GM21381 (cell line): ENCODE measurements around the gene ANO2.

Source experiments
- ATAC-seq: cut with Tn5 transposase; IDR thresholded peaks from one replicate; pipeline ENCODE4 v1.9.1; 2021; ENCODE audit warnings: mild to moderate bottlenecking, moderate library complexity; ENCODE audit not compliant: unreplicated experiment

ANO2 gene

GRCh38 chr12:5921027-5921909 lies 23.8 kb downstream of the ANO2 start:
- ATAC-seq = no peak

DNA sequence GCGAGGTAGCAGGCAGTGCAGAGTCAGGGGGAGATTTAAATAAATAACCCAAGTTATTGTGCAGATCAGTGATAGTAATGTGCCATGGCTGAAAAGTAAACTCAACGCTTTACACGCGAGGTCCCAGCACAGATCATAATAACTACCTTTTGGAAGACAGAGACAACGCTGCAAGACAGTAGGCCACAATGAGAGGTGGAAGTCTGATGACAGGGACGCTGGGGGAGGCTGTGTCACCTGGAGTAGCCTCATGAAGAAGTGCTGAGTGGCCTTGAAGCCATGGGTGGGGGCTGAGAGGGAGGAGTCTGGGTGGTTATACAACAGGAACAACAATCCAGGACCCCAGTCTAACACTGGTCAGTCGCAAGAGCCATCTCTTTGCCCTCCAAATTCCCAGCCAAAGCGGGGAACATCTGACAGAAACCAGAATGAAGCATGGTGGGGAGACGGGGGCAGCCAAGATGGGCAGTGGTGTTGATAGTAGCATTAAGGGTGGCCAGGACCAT lies 28.2 kb downstream of the ANO2 start:
- no peak for ATAC-seq

DNA sequence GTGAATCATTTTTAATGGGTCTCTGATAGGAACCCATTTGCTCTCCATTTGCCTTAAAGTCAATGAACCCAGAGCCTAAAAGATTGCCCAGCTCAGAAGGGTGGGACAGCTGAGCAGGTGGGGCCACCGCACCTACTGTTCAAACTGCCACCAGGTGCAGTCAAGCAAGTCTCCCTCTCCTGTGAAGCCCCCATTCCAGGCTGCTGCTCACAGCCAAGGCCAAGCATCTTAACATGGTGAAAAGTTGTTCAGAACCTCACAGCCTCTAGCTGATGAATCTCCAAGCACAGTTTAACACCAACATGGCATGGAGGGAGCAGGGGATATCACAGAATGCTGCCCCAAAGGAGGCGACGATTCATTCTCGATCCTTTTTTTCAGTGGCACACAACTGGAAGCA lies 29.5 kb downstream of the ANO2 start:
- ATAC-seq = no peak

- ATAC-seq = no peak
These were observed 30.5 kb downstream of the ANO2 start for GRCh38 chr12:5914387-5915149.

- no peak for ATAC-seq
These were observed 31.7 kb downstream of the ANO2 start for GRCh38 chr12:5913387-5913786.

GRCh38 chr12:5912437-5913334 lies 32.4 kb downstream of the ANO2 start:
- ATAC-seq = no peak

- ATAC-seq = no peak
These were observed 33.0 kb downstream of the ANO2 start for GRCh38 chr12:5912011-5912410.

GRCh38 chr12:5910790-5911548 lies 34.1 kb downstream of the ANO2 start:
- ATAC-seq = no peak

- no peak for ATAC-seq
These were observed 35.5 kb downstream of the ANO2 start for GRCh38 chr12:5909560-5909959.

- ATAC-seq = no peak
These were observed 36.8 kb downstream of the ANO2 start for GRCh38 chr12:5908251-5908650.

DNA sequence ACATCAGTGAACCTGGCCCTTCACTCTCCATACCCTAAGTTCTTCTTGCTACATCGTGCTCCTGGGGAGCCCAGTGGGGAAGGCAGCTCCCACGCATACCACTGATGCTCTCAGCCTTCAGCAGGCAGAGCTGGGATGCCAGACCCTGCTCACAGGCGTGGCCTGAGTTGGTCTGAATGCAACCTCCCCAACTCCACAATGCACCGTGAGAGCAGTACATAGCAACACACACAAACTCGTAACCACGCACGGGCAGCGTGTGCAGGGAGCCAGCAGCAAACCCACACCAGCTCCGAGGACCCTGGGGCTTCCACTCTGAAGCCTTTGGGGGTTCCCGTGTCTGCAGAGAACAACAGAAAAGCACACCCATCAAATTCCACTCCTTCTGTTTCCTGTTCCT lies 37.3 kb downstream of the ANO2 start:
- ATAC-seq = no peak

DNA sequence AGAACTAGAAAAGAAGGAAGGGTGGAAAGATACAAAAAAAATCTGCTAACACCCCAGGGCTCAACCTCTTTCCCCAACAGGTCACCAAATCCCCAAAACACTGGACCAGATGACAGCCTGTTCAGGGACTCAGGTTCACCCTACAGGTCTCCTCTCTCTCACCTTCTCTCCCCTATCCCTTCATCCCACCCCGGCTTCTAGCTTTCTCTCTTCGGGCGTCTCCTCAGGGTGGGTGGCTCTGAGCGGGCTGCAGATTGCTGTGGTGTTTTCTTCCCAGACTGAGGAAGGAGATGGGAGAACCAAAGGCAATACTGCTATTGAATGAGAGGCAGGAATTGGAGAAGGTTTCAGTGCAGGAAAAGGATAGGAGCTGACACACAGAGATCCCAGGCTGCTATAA lies 39.3 kb downstream of the ANO2 start:
- ATAC-seq = no peak

- no peak for ATAC-seq
These were observed 40.1 kb downstream of the ANO2 start for GRCh38 chr12:5904969-5905368.

DNA sequence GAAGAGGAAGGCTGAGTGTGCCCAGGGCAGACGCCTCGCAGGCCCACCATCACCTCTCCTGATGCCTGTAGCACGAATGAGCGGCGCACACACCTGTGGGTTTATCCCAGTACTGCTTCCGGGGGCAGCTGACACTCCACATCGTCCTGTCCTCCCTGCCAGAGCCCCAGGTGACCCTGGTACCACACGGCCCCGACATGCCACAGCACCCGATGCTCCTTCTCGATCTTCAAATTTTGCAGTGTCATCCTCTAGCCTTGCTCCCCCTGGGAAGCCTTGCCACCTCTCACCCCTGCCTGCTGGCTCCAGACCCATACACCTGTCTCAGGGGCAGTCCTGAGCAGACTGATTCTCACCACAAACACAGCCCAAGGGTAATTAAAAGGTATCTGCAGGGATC lies 40.6 kb downstream of the ANO2 start:
- ATAC-seq = no peak

DNA sequence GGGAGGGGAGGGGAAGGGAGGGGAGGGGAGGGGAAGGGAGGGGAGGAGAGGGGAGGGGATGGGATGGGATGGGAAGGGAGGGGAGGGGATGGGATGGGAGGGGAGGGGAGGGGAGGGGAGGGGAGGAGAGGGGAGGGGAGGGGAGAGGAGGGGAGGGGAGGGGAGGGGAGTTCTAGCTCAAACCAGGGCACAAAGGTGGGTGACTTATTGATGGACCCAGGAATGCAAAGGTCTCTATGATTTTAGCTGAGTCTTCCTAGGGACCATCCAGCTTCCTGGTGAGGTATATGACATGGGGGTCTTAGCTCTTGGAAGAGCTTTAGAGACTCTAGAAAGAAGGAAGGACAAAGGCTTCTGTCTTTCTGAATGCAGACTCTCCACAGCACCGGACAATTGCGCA lies 42.3 kb downstream of the ANO2 start:
- ATAC-seq = no peak

DNA sequence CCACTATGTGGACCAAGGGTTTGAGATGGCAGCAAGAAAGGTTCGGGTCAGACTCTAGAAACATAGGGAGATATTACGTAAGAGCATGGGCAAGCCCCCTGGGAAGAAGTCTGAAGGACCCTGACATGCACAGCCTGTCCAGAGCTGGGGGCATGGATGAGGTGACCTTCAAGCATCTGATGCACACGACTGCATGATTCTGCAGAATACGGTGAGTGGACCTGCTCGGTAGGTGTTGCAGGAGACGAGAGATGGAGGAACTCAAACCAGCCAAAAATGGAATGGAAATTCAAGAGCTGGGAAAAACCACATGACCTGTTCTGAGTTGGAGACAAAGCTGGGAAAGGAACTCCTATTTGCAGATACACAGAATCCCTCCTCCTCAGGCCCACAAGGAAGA lies 43.6 kb downstream of the ANO2 start:
- ATAC-seq = no peak

GRCh38 chr12:5900533-5901205 lies 44.4 kb downstream of the ANO2 start:
- no peak for ATAC-seq

GRCh38 chr12:5900076-5900475 lies 45.0 kb downstream of the ANO2 start:
- ATAC-seq = no peak

GRCh38 chr12:5899675-5900074 lies 45.4 kb downstream of the ANO2 start:
- ATAC-seq = no peak

DNA sequence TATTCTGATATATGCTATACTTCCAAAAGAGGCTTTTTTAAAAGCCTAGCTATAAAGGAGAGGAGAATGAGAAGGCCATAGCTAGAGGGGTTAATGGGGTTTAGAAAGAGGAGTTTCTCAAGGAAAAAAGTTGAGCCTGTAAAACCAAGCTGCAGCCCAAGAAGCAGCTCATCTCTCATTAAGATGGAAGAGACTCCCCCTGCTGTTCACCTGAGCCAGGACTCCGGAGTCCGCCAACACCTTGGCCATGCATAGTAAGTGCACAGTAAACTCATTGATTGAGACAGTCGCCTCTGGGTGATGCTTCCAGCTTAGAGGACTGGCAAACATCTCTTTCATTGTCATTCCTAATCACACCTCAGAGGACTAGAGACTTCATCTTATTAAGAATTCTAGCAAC lies 46.2 kb downstream of the ANO2 start:
- no peak for ATAC-seq
